Measurements from ENCODE around the gene GNB3.

Gene GNB3

DNA sequence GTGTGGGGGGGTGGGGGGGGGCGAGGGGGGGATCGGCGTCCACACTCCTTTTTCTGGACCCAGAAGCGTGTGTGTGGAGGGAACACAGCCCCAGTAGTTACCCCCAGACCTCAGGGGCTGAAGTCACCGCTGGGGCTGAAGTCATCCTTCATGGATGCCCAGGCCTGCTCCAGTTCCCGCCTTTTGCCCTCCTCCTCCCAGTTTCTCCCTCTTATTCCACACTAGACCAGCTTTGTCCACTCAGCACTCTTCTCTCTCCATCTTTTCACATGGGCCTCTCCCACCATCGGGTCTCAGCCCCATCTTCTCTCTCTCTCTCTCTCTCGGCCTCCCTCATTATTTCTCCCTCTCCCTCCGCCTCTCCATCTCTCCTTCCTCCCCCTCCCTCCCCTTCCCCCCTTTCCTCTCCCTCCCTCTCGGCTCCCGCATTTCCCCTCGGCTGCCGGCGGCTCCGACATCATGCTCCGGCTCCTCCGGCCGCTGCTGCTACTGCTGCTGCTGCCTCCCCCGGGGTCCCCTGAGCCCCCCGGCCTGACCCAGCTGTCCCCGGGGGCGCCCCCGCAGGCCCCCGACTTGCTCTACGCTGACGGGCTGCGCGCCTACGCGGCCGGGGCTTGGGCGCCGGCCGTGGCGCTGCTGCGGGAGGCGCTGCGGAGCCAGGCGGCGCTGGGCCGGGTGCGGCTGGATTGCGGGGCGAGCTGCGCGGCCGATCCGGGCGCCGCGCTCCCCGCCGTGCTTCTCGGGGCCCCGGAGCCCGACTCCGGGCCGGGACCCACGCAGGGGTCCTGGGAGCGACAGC, 12.5 kb upstream of the GNB3 start, which contains the start of gene P3H3:
Gene P3H3 (plus strand): TSS at position 426 of the 799 bp plus-strand sequence. CDS start 34 bp downstream, at position 460.
- TF ChIP-seq GATA3 (IDR thresholded peaks at IDR 0.05; ENCODE audit: low read depth, low read length) = no peak
- TF ChIP-seq GATA2 (IDR thresholded peaks at IDR 0.05; ENCODE audit: low read depth, low read length) = no peak

- TF ChIP-seq GATA2 (IDR thresholded peaks at IDR 0.05; ENCODE audit: low read depth, low read length) = no peak
- no peak for TF ChIP-seq GATA3 (IDR thresholded peaks at IDR 0.05; ENCODE audit: low read depth, low read length)
These were observed 11.8 kb upstream of the GNB3 start for GRCh38 chr12:6828781-6829535.

GRCh38 chr12:6829536-6830220, 11.0 kb upstream of the GNB3 start:
- TF ChIP-seq GATA3 (IDR thresholded peaks at IDR 0.05; ENCODE audit: low read depth, low read length) = no peak
- no peak for TF ChIP-seq GATA2 (IDR thresholded peaks at IDR 0.05; ENCODE audit: low read depth, low read length)

- no peak for TF ChIP-seq GATA3 (IDR thresholded peaks at IDR 0.05; ENCODE audit: low read depth, low read length)
These were observed 10.3 kb upstream of the GNB3 start for GRCh38 chr12:6830286-6830890.

GRCh38 chr12:6830999-6831398, 9.7 kb upstream of the GNB3 start:
- TF ChIP-seq GATA2 (IDR thresholded peaks at IDR 0.05; ENCODE audit: low read depth, low read length) = no peak
- no peak for TF ChIP-seq GATA3 (IDR thresholded peaks at IDR 0.05; ENCODE audit: low read depth, low read length)

DNA sequence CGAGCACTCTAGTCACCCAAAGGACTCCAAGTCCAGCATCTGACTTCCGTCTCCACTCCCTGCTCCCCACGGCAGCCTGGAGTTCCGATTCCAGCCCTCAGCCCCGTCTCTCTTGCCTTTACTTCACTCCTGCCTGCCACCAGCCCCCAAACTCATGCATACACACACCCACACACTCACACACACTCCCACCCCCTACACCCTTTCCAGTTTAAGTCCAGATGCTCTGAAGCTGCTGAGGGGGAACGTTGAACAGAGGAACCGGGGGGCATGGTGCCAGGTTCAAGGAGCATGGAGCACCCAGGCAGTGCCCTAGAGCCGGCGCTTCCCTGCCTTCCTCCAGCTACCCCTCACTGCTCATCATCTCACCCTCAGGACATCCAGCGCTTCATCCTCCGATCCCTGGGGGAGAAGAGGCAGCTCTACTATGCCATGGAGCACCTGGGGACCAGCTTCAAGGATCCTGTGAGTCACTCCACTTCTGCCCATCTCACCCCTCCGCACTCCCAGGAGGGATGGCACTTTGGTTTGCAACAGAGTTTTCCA, 9.2 kb upstream of the GNB3 start:
- no peak for TF ChIP-seq GATA2 (IDR thresholded peaks at IDR 0.05; ENCODE audit: low read depth, low read length)
- no peak for TF ChIP-seq GATA3 (IDR thresholded peaks at IDR 0.05; ENCODE audit: low read depth, low read length)

GRCh38 chr12:6832125-6832524, 8.6 kb upstream of the GNB3 start:
- TF ChIP-seq GATA2 (IDR thresholded peaks at IDR 0.05; ENCODE audit: low read depth, low read length) = no peak

- TF ChIP-seq GATA2 (IDR thresholded peaks at IDR 0.05; ENCODE audit: low read depth, low read length) (no peak), GATA3 (IDR thresholded peaks at IDR 0.05; ENCODE audit: low read depth, low read length) (no peak)
These were observed 7.4 kb upstream of the GNB3 start for GRCh38 chr12:6833189-6833890.

DNA sequence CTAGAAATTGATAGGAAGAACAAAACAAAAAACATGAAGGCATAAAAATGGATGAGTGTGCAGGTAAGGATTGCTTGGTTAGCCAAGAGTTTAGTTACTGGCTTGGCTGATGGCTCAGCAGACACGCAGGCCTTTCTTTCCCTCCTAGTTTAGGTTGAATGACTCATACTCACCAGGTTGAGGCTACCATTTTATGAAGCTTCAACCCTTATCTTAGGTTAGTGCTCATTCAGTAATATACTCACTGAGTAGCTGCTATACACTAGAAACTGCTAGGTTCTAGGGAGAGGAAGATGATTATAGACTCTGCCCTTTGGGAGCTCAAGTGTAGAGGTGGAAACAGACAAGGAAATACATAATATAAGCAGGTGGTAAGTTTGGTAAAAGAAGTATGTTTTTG, 6.5 kb upstream of the GNB3 start:
- no peak for TF ChIP-seq GATA2 (IDR thresholded peaks at IDR 0.05; ENCODE audit: low read depth, low read length)

GRCh38 chr12:6834873-6835272, 5.9 kb upstream of the GNB3 start:
- TF ChIP-seq GATA2 (IDR thresholded peaks at IDR 0.05; ENCODE audit: low read depth, low read length) (no peak), GATA3 (IDR thresholded peaks at IDR 0.05; ENCODE audit: low read depth, low read length) (no peak)

DNA sequence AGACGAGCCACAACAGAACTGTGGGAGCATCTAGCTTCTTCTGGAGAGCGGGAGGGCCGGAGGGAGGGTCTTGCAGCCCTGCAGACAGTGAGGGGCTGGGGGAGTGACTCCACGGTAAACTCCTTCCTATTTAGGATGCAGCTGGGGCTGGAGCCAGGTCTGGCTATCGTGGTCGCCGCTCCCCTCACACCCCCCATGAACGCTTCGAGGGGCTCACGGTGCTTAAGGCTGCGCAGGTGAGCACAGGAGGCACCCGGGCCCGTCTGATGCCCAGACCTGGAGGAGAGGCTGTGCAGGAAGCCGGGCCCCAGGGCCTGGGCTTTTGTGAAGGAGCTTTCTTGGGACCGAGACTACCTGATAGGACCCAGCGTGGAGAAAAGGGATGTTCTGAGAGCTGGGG, 3.9 kb upstream of the GNB3 start:
- TF ChIP-seq GATA3 (IDR thresholded peaks at IDR 0.05; ENCODE audit: low read depth, low read length) (no peak), GATA2 (IDR thresholded peaks at IDR 0.05; ENCODE audit: low read depth, low read length) (no peak)

DNA sequence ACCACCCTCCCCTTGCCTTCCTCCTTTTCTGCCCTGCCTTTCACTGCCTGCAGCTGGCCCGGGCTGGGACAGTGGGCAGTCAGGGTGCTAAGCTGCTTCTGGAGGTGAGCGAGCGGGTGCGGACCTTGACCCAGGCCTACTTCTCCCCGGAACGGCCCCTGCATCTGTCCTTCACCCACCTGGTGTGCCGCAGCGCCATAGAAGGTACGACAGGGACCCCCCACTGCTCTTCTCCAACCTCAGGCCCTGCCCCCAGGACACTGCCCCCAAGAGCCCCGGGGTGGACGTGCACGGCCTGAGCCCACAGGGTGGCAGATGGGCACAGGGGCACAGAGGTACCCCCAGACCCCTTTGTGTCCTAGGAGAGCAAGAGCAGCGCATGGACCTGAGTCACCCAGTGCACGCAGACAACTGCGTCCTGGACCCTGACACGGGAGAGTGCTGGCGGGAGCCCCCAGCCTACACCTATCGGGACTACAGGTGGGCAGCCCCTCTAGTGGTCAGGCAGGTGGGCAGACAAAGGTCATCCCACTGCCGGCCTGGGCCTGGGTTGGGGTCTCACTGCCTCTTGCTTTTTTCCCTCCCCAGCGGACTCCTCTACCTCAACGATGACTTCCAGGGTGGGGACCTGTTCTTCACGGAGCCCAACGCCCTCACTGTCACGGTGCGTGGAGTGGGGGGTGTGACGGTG, 3.2 kb upstream of the GNB3 start:
- TF ChIP-seq GATA3 (IDR thresholded peaks at IDR 0.05; ENCODE audit: low read depth, low read length) (no peak), GATA2 (IDR thresholded peaks at IDR 0.05; ENCODE audit: low read depth, low read length) (no peak)

DNA sequence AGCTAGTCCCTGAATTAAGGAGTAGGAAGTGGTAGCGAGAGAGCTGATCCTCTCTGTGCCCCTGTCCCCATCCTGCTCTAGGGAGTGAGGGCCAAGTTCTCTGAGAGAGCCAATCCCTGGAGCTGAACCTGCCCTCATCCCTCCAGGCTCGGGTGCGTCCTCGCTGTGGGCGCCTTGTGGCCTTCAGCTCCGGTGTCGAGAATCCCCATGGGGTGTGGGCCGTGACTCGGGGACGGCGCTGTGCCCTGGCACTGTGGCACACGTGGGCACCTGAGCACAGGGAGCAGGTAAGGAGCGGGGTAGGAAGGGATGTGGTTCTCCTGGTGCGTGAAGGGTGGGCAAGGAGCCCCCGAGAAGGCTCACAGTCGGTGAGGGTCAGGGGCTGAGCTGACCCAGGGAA, 1.9 kb upstream of the GNB3 start:
- TF ChIP-seq GATA3 (IDR thresholded peaks at IDR 0.05; ENCODE audit: low read depth, low read length) (no peak), GATA2 (IDR thresholded peaks at IDR 0.05; ENCODE audit: low read depth, low read length) (no peak)
